Lower leg skin (tissue), 3 donors: ENCODE data around the gene CD209.

Experiments used
- CTCF ChIP-seq, 3 donors: fragments of 450-650 bp; IDR thresholded peaks; one replicate each; pipeline ENCODE4 v1.5.1; 2016; ENCODE audit warnings: antibody characterized with exemption in 3 of 3, mild to moderate bottlenecking in 3 of 3, moderate library complexity in 2 of 3
- POLR2A ChIP-seq, 2 donors: fragments of 450-650 bp; IDR thresholded peaks; one replicate each; pipeline ENCODE4 v1.6.1; 2016 to 2017; ENCODE audit warnings: antibody characterized with exemption in 2 of 2, mild to moderate bottlenecking in 1 of 2, moderate library complexity in 1 of 2

DNA sequence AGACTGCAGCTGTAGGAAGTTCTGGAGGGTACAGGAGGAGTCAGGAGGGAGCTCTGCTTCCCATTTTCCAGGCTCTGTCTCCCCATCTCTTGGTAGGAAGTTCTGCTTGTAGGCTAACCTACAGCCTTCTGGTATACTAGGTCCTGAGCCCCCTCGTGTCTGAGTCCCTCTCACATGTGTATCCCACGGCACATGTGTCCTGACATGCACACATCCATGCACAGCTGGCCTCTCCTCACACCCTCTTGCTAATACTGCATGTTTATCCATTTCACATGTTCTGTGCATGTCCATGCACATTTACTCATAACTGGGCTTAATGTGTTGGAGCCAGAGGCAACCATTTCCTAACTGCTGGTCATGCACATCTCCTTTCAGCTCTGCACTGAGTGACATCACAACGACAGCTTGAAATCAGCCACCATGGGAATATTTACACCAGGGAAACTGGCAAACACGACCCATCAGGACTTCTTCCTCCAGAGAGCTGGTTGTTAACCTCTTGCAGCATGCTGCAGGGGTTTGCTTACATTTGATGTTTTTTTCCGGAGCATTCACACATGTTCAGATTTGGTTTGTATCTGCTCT lies 3.0 kb downstream of the CD209 start:
- TF ChIP-seq CTCF (IDR thresholded peaks at IDR 0.05) (no peak), POLR2A (IDR thresholded peaks at IDR 0.05) (no peak)
